Measurements from ENCODE around the gene TMEM161B.
"Not testable (repeated sequence)": the region's sequence is repeated elsewhere in the genome, so short reads cannot be mapped to it uniquely, and the experiment has no call there.

The TMEM161B gene

GRCh38 chr5:88248743-88249540 is 19.7 kb downstream of the TMEM161B start:
- DNase-seq = no peak

GRCh38 chr5:88248094-88248493 is 20.6 kb downstream of the TMEM161B start:
- DNase-seq = no peak

GRCh38 chr5:88245893-88246244 is 22.8 kb downstream of the TMEM161B start:
- no peak for DNase-seq

GRCh38 chr5:88245241-88245892 is 23.3 kb downstream of the TMEM161B start:
- no peak for DNase-seq

- DNase-seq = no peak
Observed at GRCh38 chr5:88244686-88245085, 24.0 kb downstream of the TMEM161B start.

GRCh38 chr5:88243493-88243892 is 25.2 kb downstream of the TMEM161B start:
- DNase-seq = peak; percentile 23

- DNase-seq = no peak
Observed at GRCh38 chr5:88238732-88239131, 29.9 kb downstream of the TMEM161B start.

- no peak for DNase-seq
Observed at GRCh38 chr5:88236866-88237642, 31.6 kb downstream of the TMEM161B start.

- DNase-seq = no peak
Observed at GRCh38 chr5:88235828-88236227, 32.8 kb downstream of the TMEM161B start.

- no peak for DNase-seq
Observed at GRCh38 chr5:88235346-88235745, 33.3 kb downstream of the TMEM161B start.

GRCh38 chr5:88230546-88231066 is 38.0 kb downstream of the TMEM161B start:
- DNase-seq = no peak

GRCh38 chr5:88226881-88227450 is 41.7 kb downstream of the TMEM161B start:
- no peak for DNase-seq

- DNase-seq = no peak
Observed at GRCh38 chr5:88214655-88215054, 54.0 kb downstream of the TMEM161B start.

GRCh38 chr5:88207575-88207974 is 61.1 kb downstream of the TMEM161B start:
- DNase-seq = no peak

GRCh38 chr5:88203981-88204750 is 64.5 kb downstream of the TMEM161B start:
- DNase-seq = no peak

GRCh38 chr5:88195636-88196035 is 73.0 kb downstream of the TMEM161B start:
- DNase-seq = no peak

GRCh38 chr5:88193896-88194295 is 74.7 kb downstream of the TMEM161B start:
- peak; percentile 13 for DNase-seq

GRCh38 chr5:88190106-88190834 is 78.4 kb downstream of the TMEM161B start:
- DNase-seq = no peak

- DNase-seq = not testable (repeated sequence)
Observed at GRCh38 chr5:88189484-88189883, 79.2 kb downstream of the TMEM161B start.

GRCh38 chr5:88188458-88189132 is 80.0 kb downstream of the TMEM161B start:
- DNase-seq = peak; percentile 17

GRCh38 chr5:88183255-88183654 is 85.4 kb downstream of the TMEM161B start:
- DNase-seq = no peak
